ENCODE measurements around the gene TSSK6. TPM values are rescaled to one million over a fixed set of nuclear protein-coding genes. Genes with fewer than 3 reads are reported as not detected.

TSSK6 gene
- total RNA-seq: 0.58 and 1.7 TPM in 2 replicates

DNA sequence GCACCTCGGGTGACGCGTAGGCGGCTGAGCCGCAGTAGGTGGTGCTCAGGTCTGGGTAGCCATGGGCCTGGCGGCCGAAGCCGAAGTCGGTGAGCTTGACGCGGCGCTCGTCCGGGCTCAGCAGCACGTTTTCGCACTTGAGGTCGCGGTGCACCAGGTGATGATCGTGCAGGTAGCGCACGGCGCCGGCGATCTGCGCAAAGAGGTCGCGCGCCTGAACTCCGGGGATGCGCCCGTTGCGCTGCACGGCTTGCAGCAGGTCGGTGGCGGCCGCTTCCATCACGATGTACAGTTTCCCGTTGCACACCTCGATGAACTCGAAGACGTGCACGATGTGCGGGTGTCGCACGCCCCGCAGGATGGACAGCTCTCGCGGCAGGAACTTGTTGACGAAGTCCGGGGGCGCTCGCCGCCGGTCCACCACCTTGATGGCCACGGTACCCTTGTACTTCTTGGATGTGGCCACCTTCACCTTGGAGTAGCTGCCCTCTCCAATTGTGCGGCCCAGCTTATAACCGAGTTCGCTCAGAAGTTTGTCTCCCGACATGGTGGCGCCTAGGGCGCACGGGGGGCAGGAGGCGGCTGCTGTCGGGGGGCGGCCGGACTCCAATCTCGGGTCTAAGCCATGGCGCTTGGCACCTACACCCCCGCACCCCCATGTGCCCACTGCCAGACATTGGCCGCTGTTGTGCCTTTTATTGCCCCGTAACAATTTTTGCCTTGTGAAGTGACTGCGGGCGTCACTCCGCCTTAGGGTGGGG is at the start of gene TSSK6:
Gene TSSK6 (minus strand): TSS at position 668 of the 761 bp plus-strand sequence. CDS start 121 bp downstream, at position 547.
- H3K4me3 ChIP-seq (ENCODE audit: low read depth, low read length): peak within 1 kb of the TSS; percentile 90
- TF ChIP-seq CTCF (conservative IDR thresholded peaks at IDR 0.05; ENCODE audit: low read depth, low read length): no peak
- DNase-seq (ENCODE audit: low read depth): no peak

- no peak for TF ChIP-seq CTCF (conservative IDR thresholded peaks at IDR 0.05; ENCODE audit: low read depth, low read length)
- DNase-seq (ENCODE audit: low read depth): no peak
- no peak overlapping the region for H3K4me3 ChIP-seq (ENCODE audit: low read depth, low read length)
Observed at GRCh38 chr19:19563348-19563848, 48.0 kb upstream of the TSSK6 start.

GRCh38 chr19:19562665-19563347 is 47.5 kb upstream of the TSSK6 start:
- no peak for TF ChIP-seq CTCF (conservative IDR thresholded peaks at IDR 0.05; ENCODE audit: low read depth, low read length)
- H3K4me3 ChIP-seq (ENCODE audit: low read depth, low read length): no peak overlapping the region
- DNase-seq (ENCODE audit: low read depth): no peak

- no peak overlapping the region for H3K4me3 ChIP-seq (ENCODE audit: low read depth, low read length)
- no peak for TF ChIP-seq CTCF (conservative IDR thresholded peaks at IDR 0.05; ENCODE audit: low read depth, low read length)
- no peak for DNase-seq (ENCODE audit: low read depth)
Observed at GRCh38 chr19:19561946-19562664, 46.8 kb upstream of the TSSK6 start.

- no peak for TF ChIP-seq CTCF (conservative IDR thresholded peaks at IDR 0.05; ENCODE audit: low read depth, low read length)
- DNase-seq (ENCODE audit: low read depth): no peak
- H3K4me3 ChIP-seq (ENCODE audit: low read depth, low read length): no peak overlapping the region
Observed at GRCh38 chr19:19559931-19560330, 44.6 kb upstream of the TSSK6 start.

- no peak for DNase-seq (ENCODE audit: low read depth)
- no peak for TF ChIP-seq CTCF (conservative IDR thresholded peaks at IDR 0.05; ENCODE audit: low read depth, low read length)
- no peak overlapping the region for H3K4me3 ChIP-seq (ENCODE audit: low read depth, low read length)
Observed at GRCh38 chr19:19558636-19559035, 43.3 kb upstream of the TSSK6 start.
